ENCODE data around the gene ARHGAP28. TPM values are rescaled to one million over a fixed set of nuclear protein-coding genes. Genes with fewer than 3 reads are reported as not detected.

The ARHGAP28 gene
- total RNA-seq, 1 donor from 2014 or later, result 1.5 TPM

- no peak overlapping the region for H3K27ac ChIP-seq (replicated peaks)
- H3K27me3 ChIP-seq (ENCODE audit: low read depth), result peaks cover 10% of the 10 kb centered on the region
- peaks cover 7% of the 10 kb centered on the region for H3K9me3 ChIP-seq (replicated peaks)
- no peak for DNase-seq
- H3K4me3 ChIP-seq, result no peak overlapping the region
- intact Hi-C loops (cut with micrococcal nuclease), result no loop called here
- no peaks in the 10 kb centered on the region for H3K36me3 ChIP-seq
- no peaks in the 10 kb centered on the region for H3K4me1 ChIP-seq
- TF ChIP-seq CTCF (IDR thresholded peaks at IDR 0.05; ENCODE audit: borderline replicate concordance), result no peak
Observed at GRCh38 chr18:6961331-6961730, 231.8 kb downstream of the ARHGAP28 start.

- no peaks in the 10 kb centered on the region for H3K4me1 ChIP-seq
- intact Hi-C loops (cut with micrococcal nuclease), result no loop called here
- no peak for TF ChIP-seq CTCF (IDR thresholded peaks at IDR 0.05; ENCODE audit: borderline replicate concordance)
Observed at GRCh38 chr18:6962571-6963451, 233.3 kb downstream of the ARHGAP28 start.

GRCh38 chr18:6963452-6964097 is 234.1 kb downstream of the ARHGAP28 start:
- H3K4me1 ChIP-seq, result no peaks in the 10 kb centered on the region
- TF ChIP-seq CTCF (IDR thresholded peaks at IDR 0.05; ENCODE audit: borderline replicate concordance), result no peak
- H3K27ac ChIP-seq (replicated peaks), result no peak overlapping the region
- H3K4me3 ChIP-seq, result no peak overlapping the region
- no peaks in the 10 kb centered on the region for H3K36me3 ChIP-seq
- DNase-seq, result no peak
- intact Hi-C loops (cut with micrococcal nuclease), result no loop called here
- peaks cover 7% of the 10 kb centered on the region for H3K9me3 ChIP-seq (replicated peaks)
- peaks cover 10% of the 10 kb centered on the region for H3K27me3 ChIP-seq (ENCODE audit: low read depth)

More at GRCh38 chr18:6962571-6963451, 233.3 kb downstream of the ARHGAP28 start:
- DNase-seq, result no peak
- no peaks in the 10 kb centered on the region for H3K36me3 ChIP-seq
- H3K4me3 ChIP-seq, result no peak overlapping the region
- H3K27me3 ChIP-seq (ENCODE audit: low read depth), result peaks cover 5% of the 10 kb centered on the region
- H3K27ac ChIP-seq (replicated peaks), result no peak overlapping the region
- H3K9me3 ChIP-seq (replicated peaks), result peaks cover 7% of the 10 kb centered on the region
